Activated CD4-positive, alpha-beta T cell treated with anti-CD3 and anti-CD28 coated beads for 48 hours (primary cell): ENCODE results near the gene CLN5.

Source experiments
- DNase-seq: peaks from one replicate; pipeline ENCODE4 v3.0.0-alpha.2; 2020

The CLN5 gene

GRCh38 chr13:77022341-77022740 is 30.5 kb downstream of the CLN5 start:
- DNase-seq, result no peak

GRCh38 chr13:77026255-77026860 is 34.5 kb downstream of the CLN5 start:
- DNase-seq, result peak; percentile 82

- DNase-seq, result peak; percentile 86
Observed at GRCh38 chr13:77026861-77027621, 35.2 kb downstream of the CLN5 start, which contains the start of gene FBXL3. Gene FBXL3 (minus strand): TSS chr13:77027159. CDS start chr13:77021860, 5,299 bp downstream.

GRCh38 chr13:77028202-77028601 is 36.3 kb downstream of the CLN5 start:
- no peak for DNase-seq

DNA sequence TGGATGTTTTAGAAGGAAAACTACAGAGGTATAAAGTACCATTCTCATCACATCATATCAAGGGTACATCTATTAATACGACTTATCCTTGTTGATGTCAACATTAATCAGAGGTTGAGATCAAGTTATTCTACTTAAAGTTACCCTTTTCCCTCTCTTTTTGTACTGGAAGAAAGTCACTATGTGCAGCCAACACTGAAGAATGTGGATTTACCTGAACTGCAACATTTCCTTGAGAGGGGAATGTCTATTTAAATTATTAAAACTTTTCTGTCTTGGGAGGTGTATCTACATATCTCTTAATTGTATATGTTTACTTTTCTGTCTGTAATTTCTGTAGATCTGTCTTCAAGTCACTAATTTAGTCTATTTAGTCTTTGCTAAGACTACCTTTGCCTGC is 37.6 kb downstream of the CLN5 start:
- no peak for DNase-seq

DNA sequence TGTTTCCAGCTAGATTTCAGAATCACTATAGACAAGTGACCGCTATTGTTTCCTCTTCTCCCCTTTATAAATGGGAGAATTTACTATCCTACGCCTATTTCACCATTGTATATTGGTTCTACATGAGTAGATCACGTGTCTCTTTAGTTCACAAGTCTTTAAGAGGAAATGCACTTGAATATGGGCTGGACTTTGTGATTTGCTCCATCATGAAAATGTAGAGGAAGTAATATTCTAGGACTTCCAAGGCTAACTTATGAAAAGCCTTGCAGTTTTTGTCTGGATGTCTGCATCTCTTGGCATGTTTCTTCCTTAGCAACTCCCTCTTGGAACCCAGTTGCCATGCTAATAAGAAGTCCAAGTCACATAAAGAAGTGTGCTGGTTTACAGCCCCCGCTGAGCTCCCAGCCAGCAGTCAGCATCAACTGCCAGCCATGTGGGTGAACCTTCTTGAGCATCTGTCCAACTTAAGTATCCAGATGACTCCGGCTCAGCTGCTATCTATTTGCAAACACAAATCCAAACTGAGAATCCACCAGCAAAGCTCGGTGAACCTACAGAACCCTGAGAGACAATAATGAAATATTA is 39.9 kb downstream of the CLN5 start:
- DNase-seq, result no peak

- DNase-seq, result no peak
Observed at GRCh38 chr13:77033717-77034302, 41.9 kb downstream of the CLN5 start.

GRCh38 chr13:77034881-77035280 is 43.0 kb downstream of the CLN5 start:
- no peak for DNase-seq

GRCh38 chr13:77036279-77036678 is 44.4 kb downstream of the CLN5 start:
- DNase-seq, result no peak

DNA sequence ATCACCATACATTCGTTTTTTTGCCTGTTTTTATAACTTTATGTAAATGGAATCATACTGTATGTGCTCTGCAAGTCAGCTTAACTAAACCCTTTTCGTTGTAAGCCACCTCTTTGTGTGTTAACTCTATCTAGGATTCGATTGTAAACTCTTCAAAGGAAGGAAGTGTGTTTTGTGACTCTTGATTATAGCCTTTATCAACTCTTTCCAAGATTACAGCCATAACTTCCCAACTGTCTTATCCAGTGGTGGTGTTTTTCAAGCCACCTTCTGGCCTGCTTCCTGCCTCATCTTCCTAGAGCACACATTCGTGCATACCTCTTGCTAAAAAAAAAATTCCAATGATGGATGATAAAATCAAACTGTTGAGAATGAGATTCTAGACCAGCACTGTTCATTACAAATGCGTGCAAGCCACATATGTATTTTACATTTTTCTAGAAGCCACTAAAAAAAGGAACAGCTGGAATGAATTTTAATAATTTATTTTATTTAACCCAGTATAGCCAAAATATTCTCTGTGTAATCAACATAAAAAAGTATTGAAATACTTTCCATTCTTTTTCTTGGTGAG is 47.1 kb downstream of the CLN5 start:
- DNase-seq, result no peak

DNA sequence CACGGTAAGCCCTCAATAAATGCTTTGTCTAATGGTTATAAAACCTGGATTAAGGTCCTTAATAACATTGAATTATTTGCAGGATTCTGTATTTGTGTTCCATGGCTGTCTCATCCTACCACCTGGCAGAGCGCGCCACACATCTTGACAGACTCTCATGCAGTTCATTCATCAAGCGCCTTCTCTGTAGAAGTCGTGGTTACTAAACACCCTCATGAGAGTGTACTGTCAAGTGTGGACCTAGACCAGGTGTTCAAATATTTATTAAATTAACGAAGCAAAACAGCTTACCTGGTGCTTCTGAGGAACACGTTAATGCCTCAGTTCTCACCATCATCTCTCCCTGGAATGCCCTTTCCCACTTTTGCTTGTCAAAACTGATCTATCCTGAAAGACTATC is 48.2 kb downstream of the CLN5 start:
- no peak for DNase-seq

DNA sequence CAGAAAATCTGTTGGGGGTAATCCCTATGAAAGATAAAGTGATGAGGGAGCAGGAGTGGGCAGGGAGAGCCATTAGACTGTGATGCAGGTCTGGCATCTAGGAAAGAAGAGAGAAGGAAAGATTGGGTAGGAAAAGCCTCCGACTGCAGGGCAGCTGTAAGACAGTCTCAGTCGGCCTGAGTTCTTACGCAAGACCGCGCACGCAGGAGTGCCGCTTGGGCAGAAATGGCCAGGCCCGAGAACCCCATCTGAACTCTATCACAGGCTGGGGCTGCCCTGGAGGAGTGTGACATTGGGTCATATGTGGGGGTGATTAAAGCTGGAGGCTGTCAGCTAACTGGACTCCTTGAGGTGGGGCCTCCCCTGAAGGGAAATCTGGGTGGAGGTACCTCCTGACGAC is 49.0 kb downstream of the CLN5 start:
- DNase-seq, result no peak

- no peak for DNase-seq
Observed at GRCh38 chr13:77042566-77043177, 50.8 kb downstream of the CLN5 start.

GRCh38 chr13:77047649-77048343 is 55.9 kb downstream of the CLN5 start:
- DNase-seq, result no peak

GRCh38 chr13:77048681-77049080 is 56.8 kb downstream of the CLN5 start:
- no peak for DNase-seq

DNA sequence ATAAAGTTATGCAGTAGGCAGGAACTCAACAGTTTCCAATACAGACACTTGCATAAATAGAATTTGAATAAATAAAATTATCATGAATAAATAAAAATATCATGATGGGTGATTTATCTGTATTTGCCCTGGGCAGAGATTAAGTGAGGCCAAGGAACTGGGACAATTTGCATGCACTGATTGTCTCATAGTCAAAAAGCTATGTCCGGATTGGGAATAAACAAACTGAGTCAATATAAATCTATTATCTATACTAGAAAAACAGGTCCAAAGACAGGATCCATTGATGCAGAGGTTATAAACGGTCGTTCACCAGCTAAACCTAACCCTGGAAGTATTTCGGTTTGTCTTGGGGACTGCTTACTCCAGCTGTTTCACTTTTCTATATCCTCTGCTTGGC is 61.3 kb downstream of the CLN5 start:
- no peak for DNase-seq
